Adipocyte (in vitro differentiated cells): Measurements from ENCODE around the gene COPS9.
A peak's percentile ranks its signal among the peaks of the same experiment; 100 is the strongest.

Source experiments
- DNase-seq: peaks from one replicate; pipeline ENCODE4 v3.0.0-alpha.2; 2015; ENCODE audit warnings: low read depth
- H3K27me3 ChIP-seq: replicated peaks from 2 replicates; pipeline ENCODE4 v1.7.0; 2013; ENCODE audit warnings: mild to moderate bottlenecking, low read length, moderate library complexity; ENCODE audit not compliant: control insufficient read depth, insufficient read depth
- H3K36me3 ChIP-seq: 2 replicates; pipeline ENCODE4 v1.7.0; 2013; ENCODE audit warnings: low read length, mild to moderate bottlenecking, moderate library complexity; ENCODE audit not compliant: control insufficient read depth, insufficient read depth, severe bottlenecking
- H3K4me1 ChIP-seq: 2 replicates; pipeline ENCODE4 v1.7.0; 2013; ENCODE audit warnings: mild to moderate bottlenecking, low read length, moderate library complexity; ENCODE audit not compliant: control insufficient read depth, insufficient read depth
- H3K4me3 ChIP-seq: 2 replicates; pipeline ENCODE4 v1.7.0; 2013; ENCODE audit warnings: mild to moderate bottlenecking, low read length, moderate library complexity
- H3K9ac ChIP-seq: 2 replicates; pipeline ENCODE4 v1.7.0; 2013; ENCODE audit warnings: mild to moderate bottlenecking, low read length, moderate library complexity
- H3K9me3 ChIP-seq: 2 replicates; pipeline ENCODE4 v1.7.0; 2013; ENCODE audit warnings: mild to moderate bottlenecking, low read length, moderate library complexity; ENCODE audit not compliant: control insufficient read depth

Gene COPS9

DNA sequence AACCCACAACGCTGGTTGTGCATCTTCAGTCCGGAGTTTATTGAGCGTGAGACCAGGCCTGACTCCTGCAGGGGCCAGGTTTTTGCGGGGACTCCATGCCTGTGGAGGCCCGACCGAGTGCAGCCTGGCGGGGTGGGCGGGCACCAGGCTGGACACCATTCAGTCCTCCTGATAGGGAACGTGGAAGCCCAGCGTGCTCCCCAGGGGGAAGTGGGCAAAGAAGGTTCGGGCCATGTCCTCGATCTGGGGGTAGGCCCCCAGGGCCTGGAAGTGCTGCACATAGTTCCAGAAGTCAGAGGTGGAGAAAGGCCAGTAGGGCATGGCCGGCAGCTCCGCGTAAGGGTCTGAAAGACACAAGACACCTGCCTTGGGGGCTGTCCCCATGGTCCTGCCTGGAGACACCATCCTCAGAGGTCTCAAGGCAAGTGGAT is 2.9 kb upstream of the COPS9 start:
- Histone ChIP-seq H3K9me3 (no peaks in the 10 kb centered on the region), H3K36me3 (no peaks in the 10 kb centered on the region), H3K4me3 (no peak overlapping the region), H3K27me3 (peaks cover 8% of the 10 kb centered on the region), H3K9ac (no peak overlapping the region), H3K4me1 (peaks cover 14% of the 10 kb centered on the region)
- no peak for DNase-seq

DNA sequence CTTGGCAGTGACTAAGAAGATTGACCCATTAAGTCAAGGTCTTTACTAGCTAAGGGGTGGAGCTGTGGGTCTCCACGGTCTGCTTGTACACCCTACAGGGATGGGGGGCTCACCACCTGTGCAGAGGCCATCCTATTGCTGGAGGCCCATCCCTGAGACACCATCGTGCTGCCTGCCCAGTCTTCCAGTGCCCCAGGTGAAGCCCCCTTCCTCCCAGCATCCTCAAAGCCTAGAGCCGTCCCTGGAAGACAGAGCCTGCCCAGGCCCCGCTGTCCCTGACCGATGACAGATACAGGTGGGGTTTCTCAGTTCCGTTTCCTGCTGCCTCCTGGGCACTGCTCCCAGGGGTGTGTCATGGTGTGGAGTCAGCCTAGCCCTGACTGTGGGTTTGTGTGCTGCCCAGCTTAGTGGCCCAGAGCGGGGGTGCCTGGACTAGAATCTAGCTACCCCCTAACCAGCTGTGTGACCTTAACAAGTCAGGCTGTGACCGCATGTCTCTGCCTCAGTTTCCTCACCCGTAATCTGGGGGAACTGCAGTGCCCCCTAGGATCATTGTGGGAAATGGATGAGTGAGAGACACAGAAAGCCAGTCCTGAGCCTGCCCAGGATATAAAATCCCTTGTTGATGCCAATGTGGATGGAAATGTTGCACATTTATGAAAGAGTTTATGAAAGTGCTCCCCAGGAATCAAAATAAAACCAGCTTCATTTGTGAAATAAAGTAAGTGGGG is 2.3 kb upstream of the COPS9 start:
- Histone ChIP-seq H3K27me3 (peaks cover 8% of the 10 kb centered on the region), H3K9ac (no peak overlapping the region)

DNA sequence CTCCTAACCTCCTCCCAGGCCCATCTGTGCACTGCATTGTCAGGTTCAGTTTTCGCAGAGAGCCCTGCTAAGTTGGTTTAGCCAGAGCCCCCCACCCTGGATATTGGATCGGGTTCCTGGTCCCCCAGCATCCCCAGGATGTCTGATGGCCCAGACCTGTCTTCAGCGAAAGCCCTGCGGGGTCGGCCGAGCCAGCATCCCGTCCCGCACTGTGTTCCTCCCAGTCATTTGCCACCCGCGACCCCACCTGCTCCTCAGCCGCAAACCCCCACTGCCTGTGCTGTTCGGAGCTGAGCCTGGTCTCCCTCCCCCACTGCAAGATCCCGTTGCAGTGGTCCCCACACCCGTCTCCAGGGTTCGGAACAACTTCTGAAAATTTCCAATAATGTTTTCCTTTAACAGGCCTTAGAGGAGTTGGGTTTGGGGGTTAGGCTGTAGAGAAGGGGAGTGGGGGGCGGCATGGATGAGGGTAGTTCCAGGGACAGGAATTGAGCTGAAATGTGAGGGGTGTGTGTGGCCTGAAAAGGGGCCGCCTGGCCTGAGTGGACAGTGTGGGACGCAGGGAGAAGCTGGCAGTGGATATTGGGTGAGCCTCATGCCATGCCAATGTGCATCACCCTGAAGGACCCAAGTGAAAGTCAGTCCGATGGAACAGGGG is 1.6 kb upstream of the COPS9 start:
- Histone ChIP-seq H3K9ac (no peak overlapping the region), H3K36me3 (peaks cover 8% of the 10 kb centered on the region), H3K4me3 (no peak overlapping the region), H3K4me1 (peaks cover 14% of the 10 kb centered on the region), H3K27me3 (peaks cover under 1% of the 10 kb centered on the region), H3K9me3 (no peaks in the 10 kb centered on the region)
- no peak for DNase-seq

More for the DNA sequence above, 2.3 kb upstream of the COPS9 start:
- no peak for DNase-seq
- peaks cover 14% of the 10 kb centered on the region for H3K4me1 ChIP-seq
- no peak overlapping the region for H3K4me3 ChIP-seq
- H3K9me3 ChIP-seq, result no peaks in the 10 kb centered on the region
- peaks cover under 1% of the 10 kb centered on the region for H3K36me3 ChIP-seq

- DNase-seq, result no peak
Measured at GRCh38 chr2:240136671-240137292, 677 bp upstream of the COPS9 start.

GRCh38 chr2:240135706-240136012 is 446 bp downstream of the COPS9 start:
- H3K4me3 ChIP-seq, result peak overlapping the region; percentile 98
- no peak for DNase-seq
- H3K9ac ChIP-seq, result peak overlapping the region; percentile 96
- peaks cover 29% of the 10 kb centered on the region for H3K36me3 ChIP-seq
- peaks cover 14% of the 10 kb centered on the region for H3K4me1 ChIP-seq
- no peaks in the 10 kb centered on the region for H3K9me3 ChIP-seq
- H3K27me3 ChIP-seq, result no peaks in the 10 kb centered on the region

More at GRCh38 chr2:240136671-240137292, 677 bp upstream of the COPS9 start:
- Histone ChIP-seq H3K36me3 (peaks cover 17% of the 10 kb centered on the region), H3K4me1 (peaks cover 14% of the 10 kb centered on the region), H3K9ac (peak overlapping the region; percentile 96), H3K27me3 (no peaks in the 10 kb centered on the region), H3K4me3 (peak overlapping the region; percentile 98), H3K9me3 (no peaks in the 10 kb centered on the region)

DNA sequence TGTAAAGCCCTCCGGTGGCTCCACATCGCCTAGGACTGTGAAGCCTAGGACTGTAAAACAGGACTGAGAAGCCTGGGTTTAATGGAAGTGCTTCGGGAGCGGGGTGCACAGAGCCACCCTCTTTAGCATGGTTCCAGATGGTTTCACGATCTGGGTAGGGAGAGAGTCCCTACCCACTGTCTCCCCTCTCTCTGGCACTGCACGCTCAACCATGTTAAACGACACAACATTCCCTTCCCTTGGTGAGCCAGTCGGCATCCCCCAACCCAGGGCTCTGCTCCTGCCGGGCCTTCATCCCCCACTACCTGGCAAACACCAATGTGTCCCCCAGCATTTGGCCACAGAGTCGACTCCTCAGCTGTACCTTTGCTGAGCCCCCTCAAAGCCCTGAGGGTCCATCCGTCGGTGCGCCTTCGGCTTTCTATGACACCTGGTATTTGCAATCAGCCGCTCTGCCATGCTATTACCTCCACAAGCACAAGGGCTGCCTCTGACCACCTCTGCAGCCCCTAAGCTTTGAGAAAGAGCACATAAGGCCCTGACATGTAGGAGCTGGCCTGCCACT is 1.1 kb downstream of the COPS9 start:
- Histone ChIP-seq H3K4me1 (peaks cover 14% of the 10 kb centered on the region), H3K9me3 (no peaks in the 10 kb centered on the region), H3K36me3 (peaks cover 35% of the 10 kb centered on the region), H3K27me3 (no peaks in the 10 kb centered on the region), H3K4me3 (peak overlapping the region; percentile 98), H3K9ac (peak overlapping the region; percentile 96)
- DNase-seq, result no peak

GRCh38 chr2:240134466-240134865 is 1.6 kb downstream of the COPS9 start:
- no peaks in the 10 kb centered on the region for H3K27me3 ChIP-seq
- peaks cover 41% of the 10 kb centered on the region for H3K36me3 ChIP-seq
- H3K9ac ChIP-seq, result peak overlapping the region; percentile 96
- H3K9me3 ChIP-seq, result no peaks in the 10 kb centered on the region
- peaks cover 14% of the 10 kb centered on the region for H3K4me1 ChIP-seq
- no peak for DNase-seq
- peak overlapping the region; percentile 98 for H3K4me3 ChIP-seq

- Histone ChIP-seq H3K9ac (no peak overlapping the region), H3K4me1 (peaks cover 14% of the 10 kb centered on the region), H3K36me3 (peaks cover 47% of the 10 kb centered on the region), H3K9me3 (no peaks in the 10 kb centered on the region), H3K4me3 (no peak overlapping the region), H3K27me3 (no peaks in the 10 kb centered on the region)
- DNase-seq, result no peak
Measured at GRCh38 chr2:240133401-240133800, 2.7 kb downstream of the COPS9 start.

DNA sequence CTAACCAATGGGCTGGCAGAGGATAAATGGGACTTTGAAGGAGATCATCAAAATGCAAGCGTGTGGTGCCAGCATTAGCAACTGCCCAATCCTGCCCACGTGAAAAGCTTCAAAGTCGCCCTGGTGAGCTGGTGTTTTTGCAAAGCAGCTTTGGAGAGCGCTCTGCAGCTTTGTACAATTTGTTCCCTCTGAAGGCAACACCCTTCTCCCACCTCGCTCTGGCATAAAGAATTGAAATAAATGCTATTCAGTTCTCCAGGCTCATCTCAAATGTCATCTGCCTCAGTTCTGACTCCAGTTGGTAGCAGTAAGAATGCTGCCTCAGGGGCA is 3.5 kb downstream of the COPS9 start:
- H3K4me3 ChIP-seq, result no peak overlapping the region
- peaks cover 55% of the 10 kb centered on the region for H3K36me3 ChIP-seq
- H3K9me3 ChIP-seq, result no peaks in the 10 kb centered on the region
- H3K27me3 ChIP-seq, result no peaks in the 10 kb centered on the region
- DNase-seq, result no peak
- H3K4me1 ChIP-seq, result peaks cover 14% of the 10 kb centered on the region
- H3K9ac ChIP-seq, result no peak overlapping the region

DNA sequence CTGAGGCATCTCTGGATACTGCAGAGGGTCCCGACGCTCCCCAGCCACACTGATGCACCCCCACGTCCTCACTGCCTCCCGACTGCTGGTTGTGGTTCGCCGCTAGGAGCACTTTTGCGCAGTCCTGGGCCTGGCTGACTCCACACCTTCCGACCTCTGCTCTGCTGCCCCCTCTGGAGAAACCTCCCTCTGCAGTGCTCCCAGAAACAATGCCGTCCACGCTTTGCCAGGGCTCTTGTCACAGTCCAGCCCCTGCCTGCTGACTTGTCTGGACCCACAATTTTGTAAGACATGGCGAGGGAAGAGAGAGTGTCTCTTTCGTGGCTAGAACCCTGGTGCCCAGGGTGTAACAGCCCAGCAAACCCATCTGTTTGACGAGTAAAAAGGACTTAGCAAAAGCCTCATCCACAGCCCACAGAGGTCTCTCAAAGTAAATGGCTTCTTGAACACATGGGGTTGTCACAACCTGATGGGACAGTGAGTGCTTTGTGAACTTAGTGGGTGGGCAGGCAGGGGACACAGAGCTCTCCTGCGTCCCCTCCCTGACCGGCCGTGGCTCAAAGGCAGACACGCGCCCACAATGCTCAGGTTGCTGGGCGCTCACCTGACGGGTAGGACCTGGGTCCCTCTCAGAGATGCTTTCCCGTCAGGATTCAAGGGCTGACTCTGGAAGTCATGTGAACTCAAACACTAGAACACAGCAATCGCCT is 4.0 kb downstream of the COPS9 start:
- H3K9me3 ChIP-seq, result no peaks in the 10 kb centered on the region
- no peak overlapping the region for H3K4me3 ChIP-seq
- no peaks in the 10 kb centered on the region for H3K27me3 ChIP-seq
- peaks cover 14% of the 10 kb centered on the region for H3K4me1 ChIP-seq
- DNase-seq, result no peak
- H3K36me3 ChIP-seq, result peaks cover 59% of the 10 kb centered on the region
- H3K9ac ChIP-seq, result no peak overlapping the region

- no peaks in the 10 kb centered on the region for H3K27me3 ChIP-seq
- no peak overlapping the region for H3K9ac ChIP-seq
- DNase-seq, result no peak
- peaks cover 59% of the 10 kb centered on the region for H3K36me3 ChIP-seq
- peaks cover 14% of the 10 kb centered on the region for H3K4me1 ChIP-seq
- H3K4me3 ChIP-seq, result no peak overlapping the region
- H3K9me3 ChIP-seq, result no peaks in the 10 kb centered on the region
Measured at GRCh38 chr2:240131296-240131695, 4.8 kb downstream of the COPS9 start.
